Glutamatergic neuron (in vitro differentiated cells): Measurements from ENCODE around the gene HAGH. TPM values are rescaled to one million over a fixed set of nuclear protein-coding genes. Genes with fewer than 3 reads are reported as not detected.

Experiments used
- total RNA-seq: library from RNA; stranded (reverse); fragmentation: NEBNext Ultra II Directional; extraction: Animal tissue kit (Norgen Biotek cat#: 25700); gene quantifications from one replicate; pipeline ENCODE4 v1.2.1, GENCODE V29; 2021; ENCODE audit not compliant: unreplicated experiment

HAGH gene
- total RNA-seq, 1 donor from 2014 or later: 99.6 TPM

Other genes with a start within 250 kb of the HAGH start
- 33.4 TPM for gene IFT140, start 214.8 kb downstream of the HAGH start, total RNA-seq
- 52.4 TPM for gene CRAMP1, start 214.5 kb downstream of the HAGH start, total RNA-seq
- gene JPT2, start 148.5 kb downstream of the HAGH start, total RNA-seq: 72.9 TPM
- gene MAPK8IP3, start 120.6 kb downstream of the HAGH start, total RNA-seq: 281 TPM
- gene NME3, start 55.3 kb downstream of the HAGH start, total RNA-seq: 79.1 TPM
- gene EME2, start 54.0 kb downstream of the HAGH start, total RNA-seq: 68.7 TPM
- 75.1 TPM for gene MRPS34, start 53.7 kb downstream of the HAGH start, total RNA-seq
- gene SPSB3, start 44.3 kb downstream of the HAGH start, total RNA-seq: 80.4 TPM
- 66.1 TPM for gene NUBP2, start 43.9 kb downstream of the HAGH start, total RNA-seq
- gene IGFALS, start 33.1 kb downstream of the HAGH start, total RNA-seq: 0.39 TPM
- 26.5 TPM for gene FAHD1, start 381 bp upstream of the HAGH start, total RNA-seq
- gene MEIOB, start 45.3 kb upstream of the HAGH start, total RNA-seq: 2.4 TPM
- 7.8 TPM for gene HS3ST6, start 91.6 kb upstream of the HAGH start, total RNA-seq
- 50.9 TPM for gene MSRB1, start 116.4 kb upstream of the HAGH start, total RNA-seq
- gene RPL3L, start 127.9 kb upstream of the HAGH start, total RNA-seq: not detected
- gene NDUFB10, start 132.7 kb upstream of the HAGH start, total RNA-seq: 302 TPM
- gene RPS2, start 138.0 kb upstream of the HAGH start, total RNA-seq: 1,772 TPM
- gene RNF151, start 140.0 kb upstream of the HAGH start, total RNA-seq: not detected
- 26.8 TPM for gene TBL3, start 145.2 kb upstream of the HAGH start, total RNA-seq
- 1.3 TPM for gene NOXO1, start 154.6 kb upstream of the HAGH start, total RNA-seq
- gene GFER, start 157.4 kb upstream of the HAGH start, total RNA-seq: 26.0 TPM
- 45.7 TPM for gene SYNGR3, start 163.1 kb upstream of the HAGH start, total RNA-seq
- 90.4 TPM for gene ZNF598, start 183.0 kb upstream of the HAGH start, total RNA-seq
- gene NPW, start 193.0 kb upstream of the HAGH start, total RNA-seq: 0.91 TPM
- 22.3 TPM for gene NHERF2, start 200.1 kb upstream of the HAGH start, total RNA-seq
- 194 TPM for gene NTHL1, start 221.0 kb upstream of the HAGH start, total RNA-seq
- gene TSC2, start 221.2 kb upstream of the HAGH start, total RNA-seq: 215 TPM